Effector memory CD4-positive, alpha-beta T cell (primary cell): ENCODE data around the gene FCHSD1.
A peak's percentile ranks its signal among the peaks of the same experiment; 100 is the strongest.

Experiments
- DNase-seq, 3 donors: peaks; one replicate each; pipeline ENCODE4 v3.0.0-alpha.2; 2020
- H3K27ac ChIP-seq: 2 replicates; pipeline ENCODE4 v1.7.0; 2013; ENCODE audit warnings: mild to moderate bottlenecking, low read length, moderate library complexity; ENCODE audit not compliant: insufficient read depth, poor library complexity, severe bottlenecking
- H3K27me3 ChIP-seq: replicated peaks from 2 replicates; pipeline ENCODE4 v1.7.0; 2013; ENCODE audit warnings: mild to moderate bottlenecking, low read length; ENCODE audit not compliant: insufficient read depth, control insufficient read depth, poor library complexity, severe bottlenecking
- H3K36me3 ChIP-seq: 2 replicates; pipeline ENCODE4 v1.7.0; 2013; ENCODE audit warnings: mild to moderate bottlenecking, low read length, moderate library complexity; ENCODE audit not compliant: control insufficient read depth, insufficient read depth
- H3K4me1 ChIP-seq: 2 replicates; pipeline ENCODE4 v1.7.0; 2013; ENCODE audit warnings: low read length, mild to moderate bottlenecking; ENCODE audit not compliant: control insufficient read depth, insufficient read depth, poor library complexity, severe bottlenecking
- H3K4me3 ChIP-seq: 2 replicates; pipeline ENCODE4 v1.7.0; 2013; ENCODE audit warnings: low read length, low read depth, mild to moderate bottlenecking; ENCODE audit not compliant: insufficient read depth, poor library complexity, severe bottlenecking
- H3K9me3 ChIP-seq: 2 replicates; pipeline ENCODE4 v1.7.0; 2013; ENCODE audit warnings: mild to moderate bottlenecking, low read length, moderate library complexity; ENCODE audit not compliant: control insufficient read depth

Gene FCHSD1

GRCh38 chr5:141657937-141658545 is 6.8 kb upstream of the FCHSD1 start:
- H3K27ac ChIP-seq = no peak overlapping the region
- H3K36me3 ChIP-seq = no peaks in the 10 kb centered on the region
- DNase-seq = no peak

GRCh38 chr5:141657404-141657803 is 6.2 kb upstream of the FCHSD1 start:
- Histone ChIP-seq H3K9me3 (no peaks in the 10 kb centered on the region), H3K36me3 (no peaks in the 10 kb centered on the region), H3K27ac (no peak overlapping the region), H3K4me1 (no peaks in the 10 kb centered on the region), H3K4me3 (no peak overlapping the region), H3K27me3 (no peaks in the 10 kb centered on the region)
- DNase-seq = no peak

More at GRCh38 chr5:141657937-141658545, 6.8 kb upstream of the FCHSD1 start:
- Histone ChIP-seq H3K4me1 (no peaks in the 10 kb centered on the region), H3K9me3 (no peaks in the 10 kb centered on the region), H3K4me3 (no peak overlapping the region), H3K27me3 (no peaks in the 10 kb centered on the region)

GRCh38 chr5:141656396-141656795 is 5.2 kb upstream of the FCHSD1 start:
- H3K9me3 ChIP-seq = no peaks in the 10 kb centered on the region
- H3K27me3 ChIP-seq = no peaks in the 10 kb centered on the region
- no peaks in the 10 kb centered on the region for H3K4me1 ChIP-seq
- no peak overlapping the region for H3K4me3 ChIP-seq
- no peaks in the 10 kb centered on the region for H3K36me3 ChIP-seq
- no peak for DNase-seq
- no peak overlapping the region for H3K27ac ChIP-seq

DNA sequence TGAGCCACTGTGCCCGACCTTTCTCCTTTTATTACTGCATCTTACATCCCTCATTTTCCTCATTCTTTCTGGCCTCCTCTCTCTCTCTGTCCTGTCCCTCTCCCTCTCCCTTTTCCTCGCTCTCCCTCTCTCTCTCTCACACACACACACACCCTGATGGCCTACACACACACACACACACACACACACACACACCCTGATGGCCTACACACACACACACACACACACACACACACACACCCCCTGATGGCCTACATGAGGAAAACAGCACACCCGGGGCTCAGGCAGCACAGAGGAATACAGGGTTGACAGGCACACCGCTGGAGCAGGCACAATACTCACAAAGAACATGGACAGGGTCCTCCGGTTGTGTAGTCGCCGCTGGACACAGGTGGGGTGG is 3.8 kb upstream of the FCHSD1 start:
- H3K36me3 ChIP-seq = no peaks in the 10 kb centered on the region
- peaks cover 8% of the 10 kb centered on the region for H3K4me1 ChIP-seq

GRCh38 chr5:141654298-141654697 is 3.1 kb upstream of the FCHSD1 start:
- no peaks in the 10 kb centered on the region for H3K36me3 ChIP-seq
- no peak overlapping the region for H3K27ac ChIP-seq
- H3K9me3 ChIP-seq = no peaks in the 10 kb centered on the region
- DNase-seq = no peak
- H3K27me3 ChIP-seq = no peaks in the 10 kb centered on the region
- no peak overlapping the region for H3K4me3 ChIP-seq
- peaks cover 8% of the 10 kb centered on the region for H3K4me1 ChIP-seq

More for the DNA sequence above, 3.8 kb upstream of the FCHSD1 start:
- Histone ChIP-seq H3K4me3 (no peak overlapping the region), H3K27ac (no peak overlapping the region), H3K9me3 (no peaks in the 10 kb centered on the region), H3K27me3 (no peaks in the 10 kb centered on the region)
- no peak for DNase-seq

GRCh38 chr5:141651728-141652105 is 499 bp upstream of the FCHSD1 start:
- peak overlapping the region; percentile 72 for H3K27ac ChIP-seq
- no peak for DNase-seq
- peaks cover 8% of the 10 kb centered on the region for H3K4me1 ChIP-seq
- H3K27me3 ChIP-seq = no peaks in the 10 kb centered on the region
- H3K4me3 ChIP-seq = peak overlapping the region; percentile 68
- H3K36me3 ChIP-seq = peaks cover 14% of the 10 kb centered on the region
- H3K9me3 ChIP-seq = no peaks in the 10 kb centered on the region

DNA sequence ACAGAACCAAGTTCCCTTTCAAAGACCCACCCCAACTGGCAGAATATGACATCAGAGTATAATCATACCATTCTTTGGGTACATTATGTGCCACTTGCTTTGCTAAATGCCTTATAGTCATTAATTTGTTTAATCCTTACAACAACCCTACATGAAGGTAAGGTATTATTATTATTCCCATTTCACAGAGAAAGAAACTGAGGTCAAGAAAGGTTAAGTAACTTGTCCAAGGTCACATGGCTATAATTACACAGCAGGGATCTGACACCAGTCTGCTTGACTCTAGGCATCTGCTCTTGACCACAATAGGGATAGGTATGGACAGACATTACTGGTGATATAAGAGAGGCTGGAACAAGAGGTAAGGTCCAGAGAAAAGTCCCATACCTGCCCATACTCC is 1.2 kb downstream of the FCHSD1 start:
- no peak overlapping the region for H3K4me3 ChIP-seq
- peaks cover 8% of the 10 kb centered on the region for H3K4me1 ChIP-seq
- no peak overlapping the region for H3K27ac ChIP-seq
- H3K9me3 ChIP-seq = no peaks in the 10 kb centered on the region
- no peaks in the 10 kb centered on the region for H3K27me3 ChIP-seq
- DNase-seq = no peak
- H3K36me3 ChIP-seq = peaks cover 30% of the 10 kb centered on the region

GRCh38 chr5:141649056-141649688 is 2.0 kb downstream of the FCHSD1 start:
- Histone ChIP-seq H3K27me3 (no peaks in the 10 kb centered on the region), H3K4me3 (no peak overlapping the region), H3K4me1 (peaks cover 8% of the 10 kb centered on the region), H3K27ac (no peak overlapping the region), H3K36me3 (peaks cover 36% of the 10 kb centered on the region), H3K9me3 (no peaks in the 10 kb centered on the region)
- no peak for DNase-seq

- H3K27ac ChIP-seq = no peak overlapping the region
- no peak overlapping the region for H3K4me3 ChIP-seq
- H3K27me3 ChIP-seq = no peaks in the 10 kb centered on the region
- H3K9me3 ChIP-seq = no peaks in the 10 kb centered on the region
- H3K4me1 ChIP-seq = peaks cover 8% of the 10 kb centered on the region
- H3K36me3 ChIP-seq = peaks cover 44% of the 10 kb centered on the region
- DNase-seq = no peak
Observed at GRCh38 chr5:141647851-141648250, 3.4 kb downstream of the FCHSD1 start.

- Histone ChIP-seq H3K27me3 (no peaks in the 10 kb centered on the region), H3K27ac (no peak overlapping the region), H3K36me3 (peaks cover 44% of the 10 kb centered on the region), H3K4me3 (no peak overlapping the region), H3K9me3 (no peaks in the 10 kb centered on the region), H3K4me1 (peaks cover 8% of the 10 kb centered on the region)
- DNase-seq = no peak
Observed at GRCh38 chr5:141647242-141647641, 4.0 kb downstream of the FCHSD1 start.
